ENCODE data around the gene LHPP.

GRCh38 chr10:124496150-124496549 lies 34.5 kb downstream of the LHPP start:
- TF ChIP-seq ESRRG (CRISPR knock-in tag; IDR thresholded peaks at IDR 0.05) (no peak), ARNTL (CRISPR knock-in tag; IDR thresholded peaks at IDR 0.05; ENCODE audit: borderline replicate concordance, low read depth) (no peak)

Data from SK-N-SH treated with all-trans-retinoic acid at 6 μM for 48 hours (cell line).